ENCODE results near the gene YIPF3.

- TF ChIP-seq CTCF (IDR thresholded peaks at IDR 0.05) (no peak), POLR2A (IDR thresholded peaks at IDR 0.05) (no peak)
Measured at GRCh38 chr6:43541774-43542471, 25.2 kb upstream of the YIPF3 start.
